HepG2 (cell line): ENCODE results near the gene IGDCC3. TPM values are rescaled to one million over a fixed set of nuclear protein-coding genes. Genes with fewer than 3 reads are reported as not detected.

Experiments used
- CBX2 ChIP-seq, 2 experiments: fragments of 200-600 bp in 1 of 2; sonication (generic); formaldehyde crosslinking in 1 of 2; IDR thresholded peaks; 2 replicates each; pipeline versions ENCODE4 v1.7.0 to v1.8.1; 2018 to 2022; ENCODE audit warnings: low read depth in 2 of 2, low read length in 1 of 2, mild to moderate bottlenecking in 1 of 2, missing genetic modification reagents in 1 of 2
- GATAD2A ChIP-seq: IDR thresholded peaks from 2 replicates; pipeline ENCODE4 v1.6.1; 2016
- HDAC1 ChIP-seq: sonication (generic); formaldehyde crosslinking; IDR thresholded peaks from 2 replicates; pipeline ENCODE4 v1.5.1; 2020; ENCODE audit warnings: mild to moderate bottlenecking, missing genetic modification reagents
- HNF4A ChIP-seq: sonication (generic); formaldehyde crosslinking; IDR thresholded peaks from 2 replicates; pipeline ENCODE4 v1.4.0; 2020; ENCODE audit warnings: missing genetic modification reagents
- HNRNPL ChIP-seq: fragments of 200-400 bp; formaldehyde crosslinking; IDR thresholded peaks from 2 replicates; pipeline ENCODE4 v1.6.1; 2017; ENCODE audit warnings: mild to moderate bottlenecking, low read depth, low read length
- LCORL ChIP-seq, 2 experiments: fragments of 450-650 bp in 1 of 2; sonication (generic) in 1 of 2; formaldehyde crosslinking in 1 of 2; IDR thresholded peaks; 2 replicates each; pipeline versions ENCODE4 v1.5.0 to v1.6.1; 2017 to 2020; ENCODE audit warnings: antibody characterized with exemption in 1 of 2, missing genetic modification reagents in 1 of 2
- PITX1 ChIP-seq: sonication (generic); formaldehyde crosslinking; IDR thresholded peaks from 2 replicates; pipeline ENCODE4 v1.5.1; 2020; ENCODE audit warnings: mild to moderate bottlenecking, missing genetic modification reagents
- UBTF ChIP-seq: sonication (generic); formaldehyde crosslinking; IDR thresholded peaks from 2 replicates; pipeline ENCODE4 v1.4.0; 2020; ENCODE audit warnings: mild to moderate bottlenecking, missing genetic modification reagents
- XRCC5 ChIP-seq: fragments of 200-400 bp; formaldehyde crosslinking; optimal IDR thresholded peaks from 2 replicates; pipeline ENCODE3; 2017; ENCODE audit warnings: mild to moderate bottlenecking, low read length
- ZBTB34 ChIP-seq: sonication (generic); formaldehyde crosslinking; IDR thresholded peaks from 2 replicates; pipeline ENCODE4 v1.8.0; 2022; ENCODE audit warnings: mild to moderate bottlenecking, missing genetic modification reagents
- ZNF224 ChIP-seq: sonication (generic); formaldehyde crosslinking; IDR thresholded peaks from 2 replicates; pipeline ENCODE4 v1.5.0; 2020; ENCODE audit warnings: mild to moderate bottlenecking, missing genetic modification reagents
- ZNF296 ChIP-seq: sonication (generic); formaldehyde crosslinking; conservative IDR thresholded peaks from 2 replicates; pipeline ENCODE4 v1.5.0; 2020; ENCODE audit warnings: mild to moderate bottlenecking, missing genetic modification reagents
- ZNF687 ChIP-seq: sonication (generic); formaldehyde crosslinking; IDR thresholded peaks from 2 replicates; pipeline ENCODE4 v1.5.1; 2020; ENCODE audit warnings: mild to moderate bottlenecking, missing genetic modification reagents, moderate library complexity
- ZSCAN25 ChIP-seq: sonication (generic); formaldehyde crosslinking; IDR thresholded peaks from 2 replicates; pipeline ENCODE4 v1.8.0; 2022; ENCODE audit warnings: mild to moderate bottlenecking, missing genetic modification reagents
- polyA plus RNA-seq, 8 experiments: library from polyadenylated mRNA; depleted of rRNA in 3 of 8; stranded (reverse) in 7 of 8; unstranded in 1 of 8; fragments of >200 nt; fragmentation: Illumina TruSeq in 4 of 8; extraction: Trizol in 4 of 8; gene quantifications; 2 replicates each; pipeline versions ENCODE4 v1.2.1 to v1.2.3, GENCODE V29; 2011 to 2016; ENCODE audit warnings: low read depth in 4 of 8, missing spikeins in 1 of 8, mixed read lengths in 1 of 8; ENCODE audit not compliant: insufficient read depth in 1 of 8
- total RNA-seq, 5 experiments: library from RNA; depleted of rRNA; stranded (reverse); fragments of >200 nt; fragmentation: Illumina TruSeq; extraction: Trizol; gene quantifications; 2 replicates each; pipeline ENCODE4 v1.2.3, GENCODE V29; 2016; ENCODE audit warnings: low read depth in 1 of 5
- TF ChIP-seq, protein P1 (sequence below): sonication (generic); formaldehyde crosslinking; IDR thresholded peaks from 2 replicates; pipeline ENCODE4 v1.4.0; 2020; ENCODE audit warnings: missing genetic modification reagents

Gene IGDCC3
- total and polyA plus RNA-seq, 2 of the 13 experiments (the other 11 are each of a cell fraction or from before 2014, with no cell fraction given), result 30.1 to 51.8 TPM

DNA sequence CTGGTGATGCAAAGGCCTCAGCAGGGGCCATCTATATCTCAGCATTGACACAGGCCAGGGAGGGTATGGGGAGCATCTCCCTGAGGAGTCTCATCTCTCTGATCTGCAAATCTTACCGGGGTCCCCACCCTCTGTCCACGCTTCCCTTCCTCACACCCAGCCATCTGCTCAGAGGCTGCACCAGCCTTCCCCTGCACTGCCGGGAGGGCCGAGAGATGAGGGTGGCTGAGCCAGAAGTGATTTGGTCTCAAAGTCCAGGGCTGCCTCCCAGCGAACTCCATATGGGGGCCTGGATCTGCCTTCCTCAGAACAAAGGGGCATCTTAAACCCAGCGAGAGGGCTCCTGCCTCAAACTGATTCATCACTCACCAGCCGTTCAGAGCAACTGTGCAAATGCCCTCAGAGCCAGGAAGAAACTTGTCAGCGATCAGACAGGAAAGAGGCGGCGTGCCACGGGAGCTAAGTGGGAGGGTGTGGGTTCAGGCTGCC is 4.6 kb downstream of the IGDCC3 start (continued):
- TF ChIP-seq UBTF (CRISPR knock-in tag) (0 out of 2 replicates have a peak, but pooled peaks have one; percentile 30), ZSCAN25 (CRISPR knock-in tag) (peak; percentile 63; the same call in 1 of the 2 replicates), XRCC5 (peak; percentile 30), HDAC1 (CRISPR knock-in tag) (peak; percentile 35; the same call in 1 of the 2 replicates), ZNF687 (CRISPR knock-in tag) (peak; percentile 50), ZBTB34 (CRISPR knock-in tag) (no peak), ZNF296 (no peak), HNF4A (CRISPR knock-in tag) (peak; percentile 61), PITX1 (CRISPR knock-in tag) (0 out of 2 replicates have a peak, but pooled peaks have one; percentile 13), GATAD2A (0 out of 2 replicates have a peak, but pooled peaks have one; percentile 24), HNRNPL (peak; percentile 71; the same call in 1 of the 2 replicates), ZNF224 (CRISPR knock-in tag) (no peak), CBX2 (IDR thresholded peaks at IDR 0.05; ENCODE audit: low read depth, low read length) (no peak), CBX2 (CRISPR knock-in tag; IDR thresholded peaks at IDR 0.05; ENCODE audit: low read depth) (no peak), LCORL (IDR thresholded peaks at IDR 0.05) (no peak), LCORL (CRISPR knock-in tag; IDR thresholded peaks at IDR 0.05) (peak; percentile 34; the same call in 1 of the 2 replicates)
- TF ChIP-seq, protein P1, sequence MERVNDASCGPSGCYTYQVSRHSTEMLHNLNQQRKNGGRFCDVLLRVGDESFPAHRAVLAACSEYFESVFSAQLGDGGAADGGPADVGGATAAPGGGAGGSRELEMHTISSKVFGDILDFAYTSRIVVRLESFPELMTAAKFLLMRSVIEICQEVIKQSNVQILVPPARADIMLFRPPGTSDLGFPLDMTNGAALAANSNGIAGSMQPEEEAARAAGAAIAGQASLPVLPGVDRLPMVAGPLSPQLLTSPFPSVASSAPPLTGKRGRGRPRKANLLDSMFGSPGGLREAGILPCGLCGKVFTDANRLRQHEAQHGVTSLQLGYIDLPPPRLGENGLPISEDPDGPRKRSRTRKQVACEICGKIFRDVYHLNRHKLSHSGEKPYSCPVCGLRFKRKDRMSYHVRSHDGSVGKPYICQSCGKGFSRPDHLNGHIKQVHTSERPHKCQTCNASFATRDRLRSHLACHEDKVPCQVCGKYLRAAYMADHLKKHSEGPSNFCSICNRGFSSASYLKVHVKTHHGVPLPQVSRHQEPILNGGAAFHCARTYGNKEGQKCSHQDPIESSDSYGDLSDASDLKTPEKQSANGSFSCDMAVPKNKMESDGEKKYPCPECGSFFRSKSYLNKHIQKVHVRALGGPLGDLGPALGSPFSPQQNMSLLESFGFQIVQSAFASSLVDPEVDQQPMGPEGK (CRISPR knock-in tag), result 0 out of 2 replicates have a peak, but pooled peaks have one; percentile 47
